ENCODE data around the gene ATXN3L.

- no peak for TF ChIP-seq CTCF (conservative IDR thresholded peaks at IDR 0.05; ENCODE audit: low read depth, low read length)
- TF ChIP-seq EZH2 (IDR thresholded peaks at IDR 0.05; ENCODE audit: borderline replicate concordance, low read depth, low read length, poor library complexity, severe bottlenecking), result no peak
These were observed 7.8 kb upstream of the ATXN3L start for GRCh38 chrX:13327666-13328065.

Data from A673 (cell line).